Endothelial cell of umbilical vein (primary cell): Measurements from ENCODE around the gene GRID1. TPM values are rescaled to one million over a fixed set of nuclear protein-coding genes. Genes with fewer than 3 reads are reported as not detected.

Experiments
- BruUV-seq: library from RNA; stranded (reverse); fragments of 400-500 nt; replicated peaks from 2 replicates; lab custom pipeline; 2021; lab: Mats Ljungman, UMichigan
- CTCF ChIA-PET: fragments of 300-600, 350-600 bp; sonication (Branson Sonifier 250); formaldehyde crosslinking; loops from one replicate; lab custom pipeline; 2021; ENCODE audit warnings: antibody characterized with exemption, inconsistent platforms; lab: Charles Lee
- POLR2A ChIA-PET: fragments of 300-600, 350-600 bp; sonication (Branson Sonifier 250); formaldehyde crosslinking; loops from one replicate; lab custom pipeline; 2021; ENCODE audit warnings: antibody characterized with exemption, inconsistent platforms; lab: Charles Lee
- DNase-seq: peaks from one replicate; pipeline ENCODE4 v3.0.0-alpha.2; 2011; ENCODE audit warnings: low read depth, low spot score
- FAIRE-seq: peaks from 2 replicates; lab custom pipeline; 2011; peaks lifted over from hg19 to GRCh38; lab: Jason Lieb, UNC
- H2AFZ ChIP-seq: 2 replicates; pipeline ENCODE4 v1.6.0; 2012; ENCODE audit warnings: low read depth, low read length, control low read depth, inconsistent platforms
- H3K27ac ChIP-seq: 2 replicates; pipeline ENCODE4 v1.5.1; 2011; ENCODE audit warnings: low read depth, mild to moderate bottlenecking, control low read depth, low read length, moderate library complexity; ENCODE audit not compliant: insufficient read depth
- H3K27me3 ChIP-seq, 2 experiments: 2 replicates each; pipeline versions ENCODE4 v1.6.0 to v1.6.1; 2011; ENCODE audit warnings: low read length in 2 of 2, mixed read lengths in 1 of 2; ENCODE audit not compliant: control insufficient read depth in 2 of 2, insufficient read depth in 2 of 2
- H3K36me3 ChIP-seq, 2 experiments: 2 replicates in 1 of 2; 3 replicates in 1 of 2; pipeline ENCODE4 v1.5.1; 2011; ENCODE audit warnings: low read length in 2 of 2, mild to moderate bottlenecking in 1 of 2, moderate library complexity in 1 of 2; ENCODE audit not compliant: control insufficient read depth in 2 of 2, insufficient read depth in 2 of 2; ENCODE audit errors: extremely low read depth in 1 of 2
- H3K4me1 ChIP-seq: 3 replicates; pipeline ENCODE4 v1.5.1; 2011; ENCODE audit warnings: mild to moderate bottlenecking, low read length; ENCODE audit not compliant: control insufficient read depth, insufficient read depth; ENCODE audit errors: extremely low read depth
- H3K4me2 ChIP-seq: 2 replicates; pipeline ENCODE4 v1.6.1; 2011; ENCODE audit warnings: low read length, control low read depth, mixed read lengths; ENCODE audit not compliant: insufficient read depth
- H3K4me3 ChIP-seq, 3 experiments: fragments of 200-600 bp in 1 of 3; sonication (generic), shearing (Covaris generic) in 1 of 3; replicated peaks in 1 of 3; 2 replicates each; pipeline ENCODE4 v1.5.1; 2011 to 2016; ENCODE audit warnings: control low read depth in 3 of 3, low read length in 3 of 3, mild to moderate bottlenecking in 2 of 3, inconsistent platforms in 1 of 3, low read depth in 1 of 3, moderate library complexity in 1 of 3; ENCODE audit not compliant: insufficient read depth in 1 of 3
- H3K79me2 ChIP-seq: 2 replicates; pipeline ENCODE4 v1.6.0; 2012; ENCODE audit warnings: low read length, inconsistent platforms; ENCODE audit not compliant: control insufficient read depth, insufficient read depth
- H3K9ac ChIP-seq: replicated peaks from 2 replicates; pipeline ENCODE3; 2011; ENCODE audit warnings: low read length, control low read depth; ENCODE audit not compliant: insufficient read depth; ENCODE audit errors: extremely low read depth
- H3K9me1 ChIP-seq: replicated peaks from 3 replicates; pipeline ENCODE4 v1.6.0; 2011; ENCODE audit warnings: mild to moderate bottlenecking, low read length; ENCODE audit not compliant: control insufficient read depth, insufficient read depth; ENCODE audit errors: extremely low read depth
- H3K9me3 ChIP-seq: replicated peaks from 2 replicates; pipeline ENCODE4 v1.5.1; 2012; ENCODE audit warnings: low read length, inconsistent platforms; ENCODE audit not compliant: control insufficient read depth, insufficient read depth
- H4K20me1 ChIP-seq: replicated peaks from 2 replicates; pipeline ENCODE3; 2011; ENCODE audit warnings: mild to moderate bottlenecking, low read length; ENCODE audit not compliant: control insufficient read depth, insufficient read depth; ENCODE audit errors: extremely low read depth
- CTCF ChIP-seq, 2 donors: IDR thresholded peaks; 1 replicate in 1 of 2; 2 replicates in 1 of 2; pipeline ENCODE4 v1.5.1; 2011; ENCODE audit warnings: low read length in 2 of 2, mild to moderate bottlenecking in 2 of 2, moderate library complexity in 2 of 2, control low read depth in 1 of 2, inconsistent platforms in 1 of 2, low read depth in 1 of 2; ENCODE audit not compliant: insufficient read depth in 1 of 2; ENCODE audit errors: extremely low read depth in 1 of 2
- FOS ChIP-seq: IDR thresholded peaks from 2 replicates; pipeline ENCODE4 v1.6.1; 2011; ENCODE audit warnings: mild to moderate bottlenecking, low read length, moderate library complexity, borderline replicate concordance; ENCODE audit not compliant: insufficient read depth
- GATA2 ChIP-seq: IDR thresholded peaks from 2 replicates; pipeline ENCODE4 v1.7.0; 2011; ENCODE audit warnings: low read depth, mild to moderate bottlenecking, moderate library complexity, mixed read lengths, low read length; ENCODE audit not compliant: insufficient read length, insufficient read depth
- JUN ChIP-seq: IDR thresholded peaks from 2 replicates; pipeline ENCODE4 v1.6.1; 2011; ENCODE audit warnings: borderline replicate concordance, low read depth; ENCODE audit not compliant: insufficient read length, insufficient read depth
- MAX ChIP-seq: IDR thresholded peaks from 2 replicates; pipeline ENCODE4 v1.6.1; 2011; ENCODE audit not compliant: insufficient read depth, insufficient read length
- MYC ChIP-seq: IDR thresholded peaks from one replicate; pipeline ENCODE4 v1.6.1; 2011; ENCODE audit warnings: mild to moderate bottlenecking, low read depth, low read length
- POLR2A ChIP-seq: IDR thresholded peaks from 2 replicates; pipeline ENCODE4 v1.6.1; 2012; ENCODE audit warnings: low read depth, mild to moderate bottlenecking, control low read depth, low read length
- POLR2AphosphoS5 ChIP-seq: IDR thresholded peaks from 2 replicates; pipeline ENCODE4 v1.6.1; 2012; ENCODE audit warnings: low read depth, mild to moderate bottlenecking, control low read depth, low read length, moderate library complexity; ENCODE audit not compliant: insufficient read depth
- dilution Hi-C: fragments of 300-500 bp; cut with MboI; formaldehyde crosslinking; loops from one replicate; pipeline ENCODE4 v1.15.0; 2019; ENCODE audit warnings: low sequenced_read_pairs; ENCODE audit not compliant: extremely low pct_ligation_motif_present
- intact Hi-C: fragments of 100-400 bp; cut with micrococcal nuclease; formaldehyde crosslinking; loops from one replicate; pipeline ENCODE4 v1.10.0; 2022
- polyA plus RNA-seq, 4 experiments: library from polyadenylated mRNA; depleted of rRNA in 3 of 4; stranded (reverse) in 3 of 4; unstranded in 1 of 4; fragments of >200 nt; gene quantifications; 2 replicates each; pipeline versions ENCODE4 v1.2.1 to v1.2.3, GENCODE V29; 2011 to 2012; ENCODE audit warnings: missing spikeins in 1 of 4
- total RNA-seq: library from RNA; stranded (reverse); gene quantifications from 2 replicates; pipeline ENCODE4 v1.2.3, GENCODE V29; 2021

GRID1 gene
- total and polyA plus RNA-seq, 2 donors (not counting 3 experiments of a cell fraction or from before 2014, with no cell fraction given): not detected

GRCh38 chr10:86393862-86394455 lies 27.4 kb upstream of the GRID1 start:
- no peak overlapping the region for H3K9ac ChIP-seq
- BruUV-seq: no TSS peak
- no peaks in the 10 kb centered on the region for H3K4me1 ChIP-seq
- H3K9me1 ChIP-seq: no peaks in the 10 kb centered on the region
- intact Hi-C loops (no loop called here), dilution Hi-C loops (no loop called here)
- no peaks in the 10 kb centered on the region for H3K36me3 ChIP-seq
- FAIRE-seq: no peak
- peaks cover 11 to 12% of the 10 kb centered on the region in 2 experiments for H3K27me3 ChIP-seq
- no peak overlapping the region for H2AFZ ChIP-seq
- H3K79me2 ChIP-seq: no peaks in the 10 kb centered on the region
- DNase-seq: no peak
- H3K4me2 ChIP-seq: no peak overlapping the region
- TF ChIP-seq JUN (no peak), MAX (no peak), GATA2 (no peak), MYC (no peak), CTCF (IDR thresholded peaks at IDR 0.05; ENCODE audit: extremely low read depth in 1 of 2, insufficient read depth in 1 of 2, low read depth in 1 of 2, low read length in 2 of 2) (no peak), POLR2A (no peak), POLR2AphosphoS5 (no peak), FOS (no peak)
- ChIA-PET POLR2A (no interaction called here), CTCF (interaction anchor here (1.0 to 2.7 kb wide), 3 partner anchors 18 to 191 kb away, joined by 3 to 8 read pairs (median 3); no protein-coding TSS in a partner anchor)
- no peaks in the 10 kb centered on the region for H3K9me3 ChIP-seq
- no peak overlapping the region for H3K4me3 ChIP-seq
- no peaks in the 10 kb centered on the region for H4K20me1 ChIP-seq
- no peak overlapping the region for H3K27ac ChIP-seq
